Caco-2 (cell line): ENCODE data around the gene KRTCAP2. TPM values are rescaled to one million over a fixed set of nuclear protein-coding genes. Genes with fewer than 3 reads are reported as not detected.

Experiments
- BruUV-seq: library from RNA; stranded (reverse); fragments of 400-500 nt; replicated peaks from 2 replicates; lab custom pipeline; 2021; lab: Mats Ljungman, UMichigan
- CTCF ChIA-PET: fragments of 300-600 bp; sonication (Branson Sonifier 250); formaldehyde crosslinking; loops from one replicate; lab custom pipeline; 2022; ENCODE audit warnings: antibody characterized with exemption; lab: Charles Lee
- POLR2A ChIA-PET: fragments of 300-600 bp; sonication (Branson Sonifier 250); formaldehyde crosslinking; loops from one replicate; lab custom pipeline; 2022; ENCODE audit warnings: antibody characterized with exemption; lab: Charles Lee
- DNase-seq, 2 experiments: peaks; one replicate each; pipeline versions ENCODE4 v3.0.0 to v3.0.0-alpha.2; 2020 to 2022
- H3K27me3 ChIP-seq: replicated peaks from 2 replicates; pipeline ENCODE4 v1.6.0; 2011; ENCODE audit warnings: low read length; ENCODE audit not compliant: control insufficient read depth, insufficient read depth
- H3K36me3 ChIP-seq: 2 replicates; pipeline ENCODE4 v1.5.1; 2011; ENCODE audit warnings: low read length; ENCODE audit not compliant: control insufficient read depth, insufficient read depth
- H3K4me1 ChIP-seq: fragments of 250-450 bp; sonication (Bioruptor Pico); 2 replicates; pipeline ENCODE4 v1.5.1; 2020; ENCODE audit warnings: mild to moderate bottlenecking
- H3K4me3 ChIP-seq: 2 replicates; pipeline ENCODE4 v1.5.1; 2011; ENCODE audit warnings: low read depth, mild to moderate bottlenecking, control low read depth, low read length
- H3K9me3 ChIP-seq: fragments of 250-450 bp; sonication (Bioruptor Pico); 2 replicates; pipeline ENCODE4 v1.5.1; 2020; ENCODE audit warnings: mild to moderate bottlenecking, moderate library complexity
- H3K27ac Mint-ChIP-seq: one replicate; pipeline ENCODE4 v1.8.0; 2022; ENCODE audit warnings: mixed read lengths; ENCODE audit not compliant: unreplicated experiment
- H3K27me3 Mint-ChIP-seq: one replicate; pipeline ENCODE4 v1.8.0; 2022; ENCODE audit warnings: mixed read lengths; ENCODE audit not compliant: insufficient read depth, unreplicated experiment
- H3K36me3 Mint-ChIP-seq: one replicate; pipeline ENCODE4 v1.8.0; 2022; ENCODE audit warnings: mild to moderate bottlenecking, mixed read lengths; ENCODE audit not compliant: insufficient read depth, unreplicated experiment
- H3K4me1 Mint-ChIP-seq: one replicate; pipeline ENCODE4 v1.8.0; 2022; ENCODE audit warnings: low read depth, mixed read lengths; ENCODE audit not compliant: unreplicated experiment
- H3K4me3 Mint-ChIP-seq: one replicate; pipeline ENCODE4 v1.8.0; 2022; ENCODE audit warnings: mild to moderate bottlenecking, moderate library complexity, mixed read lengths; ENCODE audit not compliant: unreplicated experiment
- H3K9me3 Mint-ChIP-seq: one replicate; pipeline ENCODE4 v1.8.0; 2022; ENCODE audit warnings: mixed read lengths; ENCODE audit not compliant: unreplicated experiment
- intact Hi-C: fragments of 100-400 bp; cut with micrococcal nuclease; formaldehyde crosslinking; loops from one replicate; pipeline ENCODE4 v1.10.0; 2022; ENCODE audit not compliant: unreplicated experiment
- total RNA-seq: library from RNA; stranded (reverse); gene quantifications from 2 replicates; pipeline ENCODE4 v1.2.3, GENCODE V29; 2022
- TF ChIP-seq, protein P1 (sequence below), 2 experiments: fragments of 200-600 bp in 1 of 2; IDR thresholded peaks; 1 replicate in 1 of 2; 2 replicates in 1 of 2; pipeline versions ENCODE4 v1.5.1 to v1.8.0; 2011 to 2022; ENCODE audit warnings: antibody characterized with exemption in 1 of 2, control low read depth in 1 of 2, inconsistent platforms in 1 of 2, low read depth in 1 of 2, low read length in 1 of 2, mild to moderate bottlenecking in 1 of 2, moderate library complexity in 1 of 2; ENCODE audit not compliant: insufficient read depth in 1 of 2, severe bottlenecking in 1 of 2, unreplicated experiment in 1 of 2

KRTCAP2 gene
- total RNA-seq, 1 experiment from 2014 or later, result 215 TPM

DNA sequence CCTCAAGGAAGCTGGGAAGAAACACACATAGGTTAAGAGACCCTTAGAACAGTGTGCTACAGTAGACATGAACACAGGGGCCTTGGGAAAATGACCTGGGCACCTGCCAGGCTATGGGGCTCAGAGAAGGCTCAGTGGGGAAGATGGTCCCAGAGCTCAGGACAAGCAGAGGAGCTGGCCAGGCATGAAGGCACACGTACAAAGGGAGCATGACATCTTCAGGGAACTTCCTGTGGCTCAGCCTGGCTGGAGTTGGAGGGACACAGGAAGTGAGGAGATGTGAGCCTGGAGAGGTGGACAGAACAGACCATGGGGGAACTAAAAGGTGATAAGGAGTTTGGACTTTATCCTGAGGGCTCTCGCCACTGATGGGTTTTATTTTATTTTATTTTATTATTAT lies 41.2 kb downstream of the KRTCAP2 start:
- POLR2A ChIA-PET, result no interaction called here
- no peaks in the 10 kb centered on the region for H3K27me3 Mint-ChIP-seq

DNA sequence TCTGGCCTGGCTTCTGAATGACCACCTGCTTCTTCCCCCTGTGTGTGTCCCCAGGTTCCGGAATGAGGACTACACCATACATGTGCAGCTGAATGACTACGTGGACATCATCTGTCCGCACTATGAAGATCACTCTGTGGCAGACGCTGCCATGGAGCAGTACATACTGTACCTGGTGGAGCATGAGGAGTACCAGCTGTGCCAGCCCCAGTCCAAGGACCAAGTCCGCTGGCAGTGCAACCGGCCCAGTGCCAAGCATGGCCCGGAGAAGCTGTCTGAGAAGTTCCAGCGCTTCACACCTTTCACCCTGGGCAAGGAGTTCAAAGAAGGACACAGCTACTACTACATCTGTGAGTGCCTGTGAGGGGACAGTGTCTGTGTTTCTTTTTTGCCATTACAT lies 41.8 kb downstream of the KRTCAP2 start:
- Histone ChIP-seq H3K4me1 (peaks cover 34% of the 10 kb centered on the region), H3K36me3 (peaks cover 14% of the 10 kb centered on the region), H3K9me3 (no peaks in the 10 kb centered on the region), H3K4me3 (no peak overlapping the region), H3K27me3 (no peaks in the 10 kb centered on the region)
- ChIA-PET CTCF (no interaction called here), POLR2A (no interaction called here)
- TF ChIP-seq, protein P1, sequence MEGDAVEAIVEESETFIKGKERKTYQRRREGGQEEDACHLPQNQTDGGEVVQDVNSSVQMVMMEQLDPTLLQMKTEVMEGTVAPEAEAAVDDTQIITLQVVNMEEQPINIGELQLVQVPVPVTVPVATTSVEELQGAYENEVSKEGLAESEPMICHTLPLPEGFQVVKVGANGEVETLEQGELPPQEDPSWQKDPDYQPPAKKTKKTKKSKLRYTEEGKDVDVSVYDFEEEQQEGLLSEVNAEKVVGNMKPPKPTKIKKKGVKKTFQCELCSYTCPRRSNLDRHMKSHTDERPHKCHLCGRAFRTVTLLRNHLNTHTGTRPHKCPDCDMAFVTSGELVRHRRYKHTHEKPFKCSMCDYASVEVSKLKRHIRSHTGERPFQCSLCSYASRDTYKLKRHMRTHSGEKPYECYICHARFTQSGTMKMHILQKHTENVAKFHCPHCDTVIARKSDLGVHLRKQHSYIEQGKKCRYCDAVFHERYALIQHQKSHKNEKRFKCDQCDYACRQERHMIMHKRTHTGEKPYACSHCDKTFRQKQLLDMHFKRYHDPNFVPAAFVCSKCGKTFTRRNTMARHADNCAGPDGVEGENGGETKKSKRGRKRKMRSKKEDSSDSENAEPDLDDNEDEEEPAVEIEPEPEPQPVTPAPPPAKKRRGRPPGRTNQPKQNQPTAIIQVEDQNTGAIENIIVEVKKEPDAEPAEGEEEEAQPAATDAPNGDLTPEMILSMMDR (IDR thresholded peaks at IDR 0.05; ENCODE audit: insufficient read depth in 1 of 2, low read depth in 1 of 2, low read length in 1 of 2, severe bottlenecking in 1 of 2, unreplicated experiment in 1 of 2), result no peak
- no peak overlapping the region for H3K4me3 Mint-ChIP-seq
- H3K27me3 Mint-ChIP-seq, result no peaks in the 10 kb centered on the region
- H3K27ac Mint-ChIP-seq, result peak overlapping the region; percentile 67
- H3K4me1 Mint-ChIP-seq, result peaks cover 32% of the 10 kb centered on the region
- intact Hi-C loops, result no loop called here
- DNase-seq, result no peak
- H3K9me3 Mint-ChIP-seq, result no peaks in the 10 kb centered on the region
- BruUV-seq, result no TSS peak
- H3K36me3 Mint-ChIP-seq, result peaks cover 66% of the 10 kb centered on the region

More for the DNA sequence above, 41.2 kb downstream of the KRTCAP2 start:
- Histone ChIP-seq H3K27me3 (no peaks in the 10 kb centered on the region), H3K36me3 (peaks cover 14% of the 10 kb centered on the region), H3K4me3 (no peak overlapping the region), H3K9me3 (no peaks in the 10 kb centered on the region), H3K4me1 (peaks cover 33% of the 10 kb centered on the region)
- H3K36me3 Mint-ChIP-seq, result peaks cover 60% of the 10 kb centered on the region
- intact Hi-C loops, result no loop called here
- no peaks in the 10 kb centered on the region for H3K9me3 Mint-ChIP-seq
- BruUV-seq, result no TSS peak
- H3K4me3 Mint-ChIP-seq, result no peak overlapping the region
- no peak for DNase-seq
- CTCF ChIA-PET, result no interaction called here
- peak overlapping the region; percentile 67 for H3K27ac Mint-ChIP-seq
- TF ChIP-seq, protein P1 (IDR thresholded peaks at IDR 0.05; ENCODE audit: insufficient read depth in 1 of 2, low read depth in 1 of 2, low read length in 1 of 2, severe bottlenecking in 1 of 2, unreplicated experiment in 1 of 2), result no peak
- peaks cover 32% of the 10 kb centered on the region for H3K4me1 Mint-ChIP-seq

DNA sequence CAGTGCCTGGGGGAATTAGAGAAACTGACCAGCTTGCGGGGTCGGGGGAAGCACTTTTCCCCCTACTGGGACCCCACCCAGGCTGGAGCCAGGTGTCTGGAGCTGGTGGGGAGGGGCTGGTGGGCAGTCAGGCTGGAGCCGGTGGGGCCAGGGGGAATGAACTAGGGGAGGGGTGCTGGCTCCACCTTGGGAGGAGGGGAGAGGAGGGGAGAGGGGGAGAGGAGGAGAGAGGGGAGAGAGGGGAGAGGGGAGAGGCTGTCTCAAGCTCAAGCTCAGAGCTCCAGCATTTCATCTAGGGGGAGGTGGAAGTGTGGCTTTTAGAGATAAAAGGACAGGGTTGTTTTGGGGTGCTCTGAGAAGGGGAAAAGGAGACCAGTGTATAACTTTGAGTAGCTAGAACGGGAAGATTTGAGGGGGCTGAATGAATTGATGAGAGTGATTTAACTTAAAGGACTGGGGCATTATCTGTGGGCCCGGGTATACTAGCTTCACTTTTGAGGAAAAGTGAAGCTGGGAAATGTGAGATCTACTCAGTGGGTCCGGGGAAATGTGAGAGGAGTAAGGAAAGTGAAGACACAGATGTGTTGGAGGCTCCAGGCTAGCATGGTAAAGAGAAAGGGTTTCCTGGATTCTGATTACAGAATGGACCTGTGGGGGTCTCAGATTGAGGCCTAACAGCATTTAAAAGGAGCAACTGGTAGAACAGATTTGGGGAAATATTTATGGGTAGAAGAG lies 42.7 kb downstream of the KRTCAP2 start:
- TF ChIP-seq, protein P1 (IDR thresholded peaks at IDR 0.05; ENCODE audit: insufficient read depth in 1 of 2, low read depth in 1 of 2, low read length in 1 of 2, severe bottlenecking in 1 of 2, unreplicated experiment in 1 of 2), result no peak
- ChIA-PET POLR2A (interaction anchor here (0.6 to 1.2 kb wide), 4 partner anchors 10 to 45 kb away, joined by 3 to 4 read pairs (median 3); partner anchors contain the start of gene KRTCAP2), CTCF (interaction anchor here (1.9 to 3.7 kb wide), 3 partner anchors 37 to 42 kb away, joined by 10 to 16 read pairs (median 11); partner anchors contain the start of gene KRTCAP2)
- H3K36me3 ChIP-seq, result peaks cover 14% of the 10 kb centered on the region
- peaks cover 43% of the 10 kb centered on the region for H3K4me1 ChIP-seq
- H3K9me3 ChIP-seq, result no peaks in the 10 kb centered on the region
- Mint-ChIP-seq H3K4me1 (peaks cover 37% of the 10 kb centered on the region), H3K36me3 (peaks cover 68% of the 10 kb centered on the region), H3K27ac (peak overlapping the region; percentile 80), H3K27me3 (no peaks in the 10 kb centered on the region), H3K4me3 (peak overlapping the region; percentile 89), H3K9me3 (no peaks in the 10 kb centered on the region)
- no TSS peak for BruUV-seq
- no peaks in the 10 kb centered on the region for H3K27me3 ChIP-seq
- intact Hi-C loops, result no loop called here
- peak overlapping the region; percentile 68 for H3K4me3 ChIP-seq
- DNase-seq, result no peak
